Measurements from ENCODE around the gene RNF144B.

DNA sequence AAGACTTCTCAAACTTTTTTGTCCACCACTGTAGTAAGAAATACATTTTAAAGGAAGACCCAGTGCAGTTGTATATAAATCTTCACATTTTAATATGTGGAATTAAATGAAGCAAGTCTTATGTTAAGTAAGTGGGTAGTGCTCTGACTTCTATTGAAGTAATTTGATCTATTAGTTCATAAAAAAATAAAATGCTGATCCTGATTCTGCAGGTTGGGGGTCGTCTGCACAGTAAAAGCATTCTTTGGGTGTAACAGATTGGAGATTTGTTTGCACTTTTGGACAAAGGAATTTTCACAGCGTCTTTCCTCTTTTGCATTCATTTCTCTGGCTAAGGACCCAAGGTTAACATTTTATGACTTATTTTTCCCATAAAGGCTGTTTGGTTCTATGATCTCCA lies 106.8 kb downstream of the RNF144B start:
- TF ChIP-seq, protein P1, sequence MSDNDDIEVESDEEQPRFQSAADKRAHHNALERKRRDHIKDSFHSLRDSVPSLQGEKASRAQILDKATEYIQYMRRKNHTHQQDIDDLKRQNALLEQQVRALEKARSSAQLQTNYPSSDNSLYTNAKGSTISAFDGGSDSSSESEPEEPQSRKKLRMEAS (IDR thresholded peaks at IDR 0.05) = no peak
- TF ChIP-seq, protein P2, sequence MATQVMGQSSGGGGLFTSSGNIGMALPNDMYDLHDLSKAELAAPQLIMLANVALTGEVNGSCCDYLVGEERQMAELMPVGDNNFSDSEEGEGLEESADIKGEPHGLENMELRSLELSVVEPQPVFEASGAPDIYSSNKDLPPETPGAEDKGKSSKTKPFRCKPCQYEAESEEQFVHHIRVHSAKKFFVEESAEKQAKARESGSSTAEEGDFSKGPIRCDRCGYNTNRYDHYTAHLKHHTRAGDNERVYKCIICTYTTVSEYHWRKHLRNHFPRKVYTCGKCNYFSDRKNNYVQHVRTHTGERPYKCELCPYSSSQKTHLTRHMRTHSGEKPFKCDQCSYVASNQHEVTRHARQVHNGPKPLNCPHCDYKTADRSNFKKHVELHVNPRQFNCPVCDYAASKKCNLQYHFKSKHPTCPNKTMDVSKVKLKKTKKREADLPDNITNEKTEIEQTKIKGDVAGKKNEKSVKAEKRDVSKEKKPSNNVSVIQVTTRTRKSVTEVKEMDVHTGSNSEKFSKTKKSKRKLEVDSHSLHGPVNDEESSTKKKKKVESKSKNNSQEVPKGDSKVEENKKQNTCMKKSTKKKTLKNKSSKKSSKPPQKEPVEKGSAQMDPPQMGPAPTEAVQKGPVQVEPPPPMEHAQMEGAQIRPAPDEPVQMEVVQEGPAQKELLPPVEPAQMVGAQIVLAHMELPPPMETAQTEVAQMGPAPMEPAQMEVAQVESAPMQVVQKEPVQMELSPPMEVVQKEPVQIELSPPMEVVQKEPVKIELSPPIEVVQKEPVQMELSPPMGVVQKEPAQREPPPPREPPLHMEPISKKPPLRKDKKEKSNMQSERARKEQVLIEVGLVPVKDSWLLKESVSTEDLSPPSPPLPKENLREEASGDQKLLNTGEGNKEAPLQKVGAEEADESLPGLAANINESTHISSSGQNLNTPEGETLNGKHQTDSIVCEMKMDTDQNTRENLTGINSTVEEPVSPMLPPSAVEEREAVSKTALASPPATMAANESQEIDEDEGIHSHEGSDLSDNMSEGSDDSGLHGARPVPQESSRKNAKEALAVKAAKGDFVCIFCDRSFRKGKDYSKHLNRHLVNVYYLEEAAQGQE (IDR thresholded peaks at IDR 0.05) = no peak
